Measurements from ENCODE around the gene GRIP1.

GRIP1 gene

GRCh38 chr12:66678338-66679275, at the start of gene GRIP1:
GRIP1 (minus strand) TSS chr12:66679076; CDS start chr12:66678904, 172 bp downstream.
- DNase-seq = peak; percentile 47

- DNase-seq = no peak
Measured at GRCh38 chr12:66726556-66726955, 47.7 kb upstream of the GRIP1 start.

GRCh38 chr12:66725031-66725430, 46.2 kb upstream of the GRIP1 start:
- DNase-seq = no peak

- DNase-seq = no peak
Measured at GRCh38 chr12:66724616-66725015, 45.7 kb upstream of the GRIP1 start.

GRCh38 chr12:66724026-66724425, 45.1 kb upstream of the GRIP1 start:
- no peak for DNase-seq

GRCh38 chr12:66719862-66720261, 41.0 kb upstream of the GRIP1 start:
- DNase-seq = no peak

GRCh38 chr12:66717036-66717673, 38.3 kb upstream of the GRIP1 start:
- no peak for DNase-seq

DNA sequence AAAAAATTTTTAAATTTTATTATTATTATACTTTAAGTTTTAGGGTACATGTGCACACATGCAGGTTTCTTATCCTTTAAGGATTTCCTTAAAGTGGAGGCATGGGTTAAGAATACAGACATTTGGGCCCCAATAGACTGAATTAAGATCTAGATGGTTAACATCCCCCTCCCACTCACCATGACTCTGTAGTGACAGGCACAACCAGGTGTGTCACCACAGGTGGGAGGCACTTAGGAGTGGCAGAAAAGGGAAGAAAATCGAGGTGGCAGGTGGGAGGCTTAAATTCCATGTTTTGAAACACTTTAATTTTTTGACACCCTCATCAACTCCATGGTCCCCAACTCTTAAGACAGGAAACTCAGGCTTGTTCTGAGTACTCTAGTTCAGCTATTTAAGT, 37.6 kb upstream of the GRIP1 start:
- DNase-seq = no peak

DNA sequence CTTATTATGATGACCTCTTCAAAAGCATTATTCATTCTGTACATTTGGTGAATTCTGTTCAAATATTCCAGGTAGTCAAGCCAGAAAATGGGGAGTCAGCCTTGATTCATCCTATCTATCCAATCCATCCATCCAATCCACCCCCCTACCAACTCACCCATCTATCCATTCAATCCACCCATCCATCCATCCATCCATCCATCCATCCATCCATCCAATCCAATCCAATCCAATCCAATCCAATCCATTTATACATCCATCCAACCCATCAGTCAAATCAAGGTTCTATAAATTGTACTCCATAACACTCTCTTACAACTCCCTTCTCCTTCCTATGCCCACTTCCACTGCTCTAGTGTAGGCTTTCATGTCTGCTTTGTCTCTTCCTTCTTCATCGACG, 35.8 kb upstream of the GRIP1 start:
- no peak for DNase-seq

- no peak for DNase-seq
Measured at GRCh38 chr12:66713984-66714383, 35.1 kb upstream of the GRIP1 start.

GRCh38 chr12:66709893-66710292, 31.0 kb upstream of the GRIP1 start:
- DNase-seq = no peak

DNA sequence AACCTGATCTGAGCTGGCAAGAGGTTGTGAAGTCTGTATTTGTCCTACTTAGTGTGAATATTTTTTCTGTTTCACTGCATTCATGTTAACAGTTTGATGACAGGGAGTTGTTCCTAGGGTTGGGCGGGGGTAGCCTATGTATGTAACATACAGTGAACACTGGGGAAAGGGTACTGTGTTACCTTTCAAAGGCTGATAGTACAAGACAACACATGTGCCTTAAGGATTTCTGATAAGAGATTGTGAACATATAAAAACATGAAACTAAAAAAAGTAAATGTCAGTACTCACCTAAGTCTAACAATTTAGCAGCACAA, 30.5 kb upstream of the GRIP1 start:
- DNase-seq = no peak

DNA sequence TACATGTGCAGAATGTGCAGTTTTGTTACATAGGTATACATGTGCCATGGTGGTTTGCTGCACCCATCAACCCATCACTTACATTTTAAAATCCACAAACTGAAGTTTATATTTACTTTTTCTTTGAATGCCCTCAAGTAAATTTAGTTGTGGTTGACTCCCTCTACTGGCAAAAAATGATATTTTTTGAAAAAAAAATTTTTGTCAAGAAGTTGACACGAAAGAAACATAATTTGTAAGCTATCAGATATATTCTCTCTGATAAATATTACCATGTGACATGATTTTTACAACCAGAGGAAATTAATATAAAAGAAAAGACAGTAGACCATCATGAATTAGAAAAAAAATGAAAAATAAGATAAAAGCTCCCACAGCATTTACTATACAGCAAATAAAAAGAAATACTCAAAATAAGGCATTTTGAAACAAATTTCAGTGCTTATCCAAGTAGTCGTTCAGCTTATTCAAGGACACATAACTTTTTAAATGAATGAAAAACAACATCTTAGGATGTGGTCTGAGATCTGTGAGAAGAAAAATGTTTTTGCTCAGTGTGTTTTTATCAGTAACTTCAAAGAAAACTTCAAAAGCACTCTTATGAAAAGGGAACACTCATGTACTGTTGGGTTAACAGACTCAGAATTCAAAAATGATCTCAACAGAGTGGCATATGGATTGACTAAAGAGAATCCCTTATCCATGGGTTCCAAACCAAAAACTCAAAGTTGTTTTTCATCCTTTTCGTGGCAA, 30.0 kb upstream of the GRIP1 start:
- DNase-seq = peak; percentile 52

GRCh38 chr12:66707002-66707697, 28.3 kb upstream of the GRIP1 start:
- no peak for DNase-seq

DNA sequence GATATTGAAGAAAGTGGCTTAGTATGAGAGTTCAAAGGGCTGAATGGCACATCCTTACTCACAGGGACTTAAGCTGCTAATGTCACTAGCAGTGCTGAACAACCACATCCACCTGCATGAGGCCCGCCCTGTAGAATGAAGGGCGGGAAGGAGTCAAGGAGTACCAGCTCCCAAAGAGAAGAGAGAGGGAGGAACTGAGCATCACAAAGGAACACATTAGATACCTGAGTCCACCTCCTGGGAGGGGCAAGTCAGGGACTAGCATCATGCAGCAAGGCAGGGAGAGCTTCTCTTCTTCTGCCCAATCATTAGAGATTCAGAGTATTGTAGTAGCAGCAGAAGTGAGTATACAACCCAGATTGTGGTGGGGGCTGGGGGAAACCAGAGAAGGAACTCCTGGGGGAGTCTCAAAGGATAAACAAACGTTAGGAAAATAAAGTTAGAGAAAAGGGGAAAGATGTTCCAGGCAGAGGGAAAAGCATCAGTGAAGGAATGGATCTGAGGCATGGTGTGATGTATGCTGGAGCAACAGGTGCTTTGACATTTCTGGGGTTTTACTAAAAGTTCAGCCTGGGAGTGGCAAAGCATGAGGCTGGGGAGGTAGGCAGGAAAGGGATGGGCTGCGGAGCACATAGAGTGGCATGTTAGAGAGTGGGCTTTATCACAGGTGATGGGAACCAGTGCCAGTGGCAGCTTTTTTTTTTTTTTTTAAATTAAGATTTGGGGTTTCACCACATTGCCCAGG, 21.0 kb upstream of the GRIP1 start:
- DNase-seq = no peak

- DNase-seq = no peak
Measured at GRCh38 chr12:66698558-66698957, 19.7 kb upstream of the GRIP1 start.

- DNase-seq = no peak
Measured at GRCh38 chr12:66697404-66697803, 18.5 kb upstream of the GRIP1 start.

DNA sequence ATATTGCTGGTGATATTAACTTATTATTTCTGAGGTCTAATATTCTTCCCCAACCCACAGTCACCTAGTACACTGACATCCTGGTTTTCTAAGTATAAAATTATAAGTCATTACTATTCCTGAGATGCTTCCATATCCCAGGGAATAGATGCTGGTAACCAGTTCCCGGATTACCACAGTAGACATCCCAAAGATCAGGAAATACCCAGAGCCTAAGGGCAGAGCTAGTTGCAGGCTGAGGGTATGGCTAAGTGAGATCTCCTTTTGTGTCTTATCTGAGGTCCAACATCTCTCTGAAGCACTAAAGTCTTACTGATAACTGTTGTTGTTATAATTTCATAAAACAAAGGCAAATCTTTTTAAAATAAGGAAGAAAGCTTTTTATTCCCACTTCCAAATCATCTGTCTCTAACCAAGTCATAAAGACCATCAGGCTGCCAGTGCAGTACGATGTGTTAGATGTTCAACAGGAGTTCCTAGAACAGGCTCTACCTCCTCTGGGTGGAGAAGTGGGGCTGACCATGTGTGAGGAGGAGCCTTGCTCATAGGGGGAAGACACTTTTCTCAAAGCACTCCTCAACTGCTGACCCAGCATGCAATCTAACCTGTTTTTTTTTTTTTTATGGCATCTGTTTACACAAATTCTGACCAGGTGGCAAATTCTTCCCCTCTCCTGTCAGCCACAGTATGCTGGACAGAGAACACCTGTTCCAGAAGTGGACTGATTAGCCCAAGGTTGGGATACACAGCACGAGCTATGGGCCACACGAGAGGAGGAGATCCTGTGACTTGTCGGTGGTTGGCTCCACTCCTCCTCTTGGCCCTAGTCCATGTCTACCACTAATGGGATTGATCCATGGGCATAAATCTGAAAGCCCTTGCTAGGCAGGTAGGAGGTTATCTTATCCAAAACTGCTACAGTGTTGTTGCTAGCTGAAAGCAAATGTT, 16.1 kb upstream of the GRIP1 start:
- DNase-seq = peak; percentile 47

DNA sequence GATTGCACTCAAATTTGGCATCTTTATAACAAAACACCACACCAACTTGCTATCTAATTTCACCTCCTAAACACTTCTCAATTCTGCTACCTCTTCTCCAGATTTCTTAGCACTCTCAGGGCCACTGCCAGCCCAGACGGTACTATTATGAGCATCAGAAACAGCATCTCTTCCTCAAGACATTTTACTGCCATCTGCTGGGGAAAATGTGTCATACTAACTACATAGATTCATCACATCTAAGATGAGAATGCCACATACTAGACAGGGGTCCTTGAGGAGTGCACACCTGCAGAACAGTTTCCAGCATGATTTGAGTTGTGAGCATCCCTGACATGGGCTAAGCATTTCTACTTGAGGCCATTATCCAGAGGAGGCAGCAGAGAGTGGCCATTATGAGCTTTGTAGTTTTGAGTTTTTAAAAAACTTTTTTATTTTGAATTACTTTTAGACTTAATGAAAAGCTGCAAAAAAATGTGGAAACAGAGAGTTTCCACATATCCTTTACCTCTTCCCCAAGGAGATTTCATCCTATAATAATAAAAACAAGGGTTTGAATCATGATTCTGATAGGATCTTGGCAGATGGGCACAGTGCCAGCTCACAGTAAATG, 15.1 kb upstream of the GRIP1 start:
- peak; percentile 61 for DNase-seq

DNA sequence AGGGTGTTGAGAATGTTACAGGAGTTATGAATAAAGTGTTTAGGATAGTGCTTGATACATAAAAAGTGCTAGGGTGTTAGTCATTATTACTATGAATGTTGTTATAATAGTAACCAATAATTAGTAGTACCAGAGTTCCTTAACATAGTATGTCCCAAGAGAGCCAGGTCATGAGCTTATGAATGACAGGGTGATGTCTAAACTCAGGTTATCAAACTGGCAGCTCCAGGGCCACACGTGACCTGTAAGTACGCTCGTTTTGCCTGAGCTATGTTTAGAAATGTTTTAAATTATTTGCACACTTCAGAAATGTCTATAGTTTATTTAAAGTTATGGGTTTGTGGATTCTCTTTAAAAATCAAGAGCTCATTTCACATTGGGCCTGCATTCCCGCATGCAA, 14.1 kb upstream of the GRIP1 start:
- DNase-seq = no peak

DNA sequence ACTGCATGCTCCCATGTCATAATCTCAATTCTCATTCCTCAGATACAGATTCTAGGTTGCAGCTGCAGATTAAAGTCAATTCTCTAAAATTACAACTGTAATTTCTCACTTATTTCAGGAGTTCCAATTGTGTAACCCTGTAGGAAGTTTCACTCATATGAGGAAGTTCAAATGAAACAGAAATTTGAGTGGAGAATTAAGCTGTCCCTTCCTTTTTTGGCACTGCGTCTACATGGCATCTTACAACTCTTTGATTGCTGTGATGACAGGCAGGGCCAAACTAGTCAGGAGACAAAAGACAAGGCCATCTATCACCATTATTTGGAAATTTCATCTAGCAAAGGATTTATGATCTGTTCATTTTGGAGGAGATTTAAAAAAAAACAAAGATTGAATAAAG, 13.3 kb upstream of the GRIP1 start:
- no peak for DNase-seq
